NCI-H524 treated with DMSO at 0.1 percent for 48 hours (cell line): ENCODE results near the gene SFXN1.

Experiments used
- DNase-seq: peaks from one replicate; lab custom pipeline; 2025; lab: John Stamatoyannopoulos, UW

SFXN1 gene

DNA sequence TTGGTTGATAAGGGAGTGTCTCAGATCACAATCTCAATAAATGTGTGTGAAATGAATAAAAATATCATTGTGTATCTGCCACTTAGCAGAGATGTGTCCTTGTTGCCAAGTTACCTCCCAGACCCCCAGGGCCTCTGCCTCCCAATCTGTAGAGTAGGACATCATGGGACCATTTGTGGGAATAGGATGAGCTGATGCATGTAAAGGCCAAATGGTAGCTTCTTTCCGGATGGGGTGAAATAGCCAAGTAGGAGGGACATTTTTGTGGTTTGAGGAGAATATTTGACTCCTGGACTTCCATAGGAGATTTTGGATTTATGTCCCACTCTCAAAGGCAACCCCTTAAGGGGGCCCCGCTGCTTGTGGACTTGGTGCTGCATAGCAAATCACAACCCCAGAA, 96.9 kb downstream of the SFXN1 start:
- DNase-seq: no peak

- no peak for DNase-seq
Observed at GRCh38 chr5:175576096-175576495, 97.7 kb downstream of the SFXN1 start.

- no peak for DNase-seq
Observed at GRCh38 chr5:175576591-175576990, 98.2 kb downstream of the SFXN1 start.
